Natural killer cell treated with Interleukin-12 subunit alpha and Interleukin-12 subunit beta and Interleukin-15 and Interleukin-18, amount 100 ng/mL, for 72 hours (primary cell): ENCODE measurements around the gene SLC46A1. TPM values are rescaled to one million over a fixed set of nuclear protein-coding genes. Genes with fewer than 3 reads are reported as not detected.

ENCODE experiments used
- ATAC-seq, 2 donors: fragments of 150-1000 bp; cut with Tn5 transposase in 1 of 2; sonication (Bioruptor Pico), chemical (Tn5 transposase) in 1 of 2; 2 replicates each; pipeline ENCODE4 v1.10.0; 2021
- DNase-seq: peaks from one replicate; pipeline ENCODE4 v3.0.0; 2022; ENCODE audit warnings: low spot score
- H3K27ac Mint-ChIP-seq, 2 donors: 1 replicate in 1 of 2; 2 replicates in 1 of 2; pipeline ENCODE4 v1.8.0; 2022; ENCODE audit warnings: mixed read lengths in 2 of 2, mild to moderate bottlenecking in 1 of 2, moderate library complexity in 1 of 2
- H3K27me3 Mint-ChIP-seq, 2 donors: 1 replicate in 1 of 2; 2 replicates in 1 of 2; pipeline ENCODE4 v1.8.0; 2022; ENCODE audit warnings: mixed read lengths in 2 of 2
- H3K36me3 Mint-ChIP-seq: one replicate; pipeline ENCODE4 v1.8.0; 2022; ENCODE audit warnings: mixed read lengths
- H3K4me1 Mint-ChIP-seq, 2 donors: 1 replicate in 1 of 2; 2 replicates in 1 of 2; pipeline ENCODE4 v1.8.0; 2022; ENCODE audit warnings: low read depth in 2 of 2, mixed read lengths in 2 of 2, mild to moderate bottlenecking in 1 of 2
- H3K4me3 Mint-ChIP-seq: one replicate; pipeline ENCODE4 v1.8.0; 2022; ENCODE audit warnings: mixed read lengths
- H3K9me3 Mint-ChIP-seq: 2 replicates; pipeline ENCODE4 v1.8.0; 2022; ENCODE audit warnings: mixed read lengths
- total RNA-seq, 2 donors: library from RNA; stranded (reverse); gene quantifications; one replicate each; pipeline ENCODE4 v1.2.3, GENCODE V29; 2022

SLC46A1 gene
- total RNA-seq, 2 donors from 2014 or later, result 3.2 to 8.1 TPM

DNA sequence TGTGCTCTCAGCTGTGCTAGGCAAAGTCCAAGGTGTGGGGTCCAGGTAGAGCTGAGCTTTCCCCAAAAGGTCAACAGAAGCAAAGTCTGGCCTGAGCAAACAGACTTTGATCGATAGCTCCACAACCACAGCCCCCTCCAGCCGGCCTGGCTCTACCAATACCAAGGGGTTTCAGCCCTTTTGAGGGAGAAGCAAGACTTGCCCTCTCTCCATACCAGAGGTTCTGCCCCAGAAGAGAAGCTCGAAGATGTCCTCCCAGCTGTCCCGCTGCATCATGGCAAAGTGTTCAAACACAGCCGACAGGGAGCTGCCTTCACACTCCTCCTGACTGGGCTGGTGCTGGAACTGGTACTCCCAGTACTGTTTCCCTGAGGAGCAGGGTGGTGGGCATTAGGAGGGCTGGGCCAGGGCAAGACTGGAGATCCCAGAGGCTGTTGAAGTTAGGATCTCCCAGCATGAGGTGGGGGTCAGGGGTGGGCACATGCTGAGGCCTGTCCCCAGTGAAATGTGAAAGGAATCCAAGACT, 37.6 kb downstream of the SLC46A1 start:
- Mint-ChIP-seq H3K4me1 (peaks cover 8 to 11% of the 10 kb centered on the region in 2 donors), H3K36me3 (no peaks in the 10 kb centered on the region), H3K27ac (no peak overlapping the region), H3K27me3 (no peaks in the 10 kb centered on the region), H3K4me3 (no peak overlapping the region), H3K9me3 (no peaks in the 10 kb centered on the region)
- no peak for ATAC-seq
- DNase-seq, result no peak

DNA sequence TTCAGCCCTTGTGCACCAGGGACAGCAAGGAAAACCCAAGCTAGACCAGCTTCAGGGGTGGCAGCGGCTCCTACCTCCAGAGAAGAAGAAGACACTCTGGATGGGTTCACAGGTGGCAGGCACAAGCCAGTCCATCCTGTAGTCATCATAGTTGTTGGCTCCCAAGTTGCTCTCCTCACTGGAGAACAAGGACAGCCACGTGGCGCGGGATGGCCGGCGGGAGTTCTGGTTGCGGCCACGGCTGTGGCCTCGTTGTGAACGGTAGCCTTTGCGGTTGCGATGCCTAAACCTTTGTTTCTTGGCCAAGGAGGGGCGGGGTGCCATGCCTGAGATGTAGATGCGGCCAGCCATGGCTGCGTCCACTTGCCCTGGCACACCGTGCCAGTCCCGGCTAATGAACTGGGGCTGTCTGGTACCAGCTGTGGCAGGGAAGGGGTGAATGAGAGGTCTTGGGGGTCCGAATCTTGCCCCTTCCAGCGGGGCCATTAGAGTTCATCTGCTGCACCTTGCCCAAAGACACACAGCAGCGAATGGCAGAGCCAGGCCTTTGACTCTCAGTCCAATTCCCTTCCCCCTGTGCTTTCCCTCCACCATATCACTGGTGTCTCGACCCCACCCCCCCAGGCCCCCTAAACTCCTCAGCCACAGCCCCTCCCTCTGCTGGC, 38.2 kb downstream of the SLC46A1 start:
- H3K36me3 Mint-ChIP-seq, result no peaks in the 10 kb centered on the region
- peaks cover 2 to 7% of the 10 kb centered on the region in 2 donors for H3K4me1 Mint-ChIP-seq
- no peak overlapping the region for H3K27ac Mint-ChIP-seq
- DNase-seq (no peak), ATAC-seq (no peak)
- H3K27me3 Mint-ChIP-seq, result no peaks in the 10 kb centered on the region
- no peaks in the 10 kb centered on the region for H3K9me3 Mint-ChIP-seq
- H3K4me3 Mint-ChIP-seq, result no peak overlapping the region

DNA sequence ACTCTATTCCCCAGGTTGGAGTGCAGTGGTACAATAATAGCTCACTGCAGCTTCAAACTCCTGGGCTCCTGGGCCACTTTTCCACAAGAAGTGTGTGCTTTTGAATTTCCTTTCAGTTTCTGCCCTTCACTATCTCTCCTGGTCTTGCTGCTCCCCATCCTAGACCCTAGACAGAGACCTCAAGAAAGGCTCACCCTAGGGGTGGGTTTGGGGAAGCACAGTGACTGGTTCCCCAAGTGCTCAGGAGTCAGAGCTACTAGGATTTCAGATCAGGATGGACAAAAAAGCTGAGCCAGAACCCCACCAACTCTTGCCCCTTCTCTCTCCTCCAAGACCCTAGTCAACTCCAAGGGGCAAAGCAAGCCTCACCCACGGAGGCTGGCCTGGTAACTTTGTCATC, 39.4 kb downstream of the SLC46A1 start:
- no peaks in the 10 kb centered on the region for H3K27me3 Mint-ChIP-seq
- no peak overlapping the region for H3K27ac Mint-ChIP-seq
- ATAC-seq (no peak), DNase-seq (no peak)
- H3K9me3 Mint-ChIP-seq, result no peaks in the 10 kb centered on the region
- no peaks in the 10 kb centered on the region for H3K36me3 Mint-ChIP-seq
- H3K4me1 Mint-ChIP-seq, result peaks cover 0 to 5% of the 10 kb centered on the region in 2 donors
- H3K4me3 Mint-ChIP-seq, result no peak overlapping the region

DNA sequence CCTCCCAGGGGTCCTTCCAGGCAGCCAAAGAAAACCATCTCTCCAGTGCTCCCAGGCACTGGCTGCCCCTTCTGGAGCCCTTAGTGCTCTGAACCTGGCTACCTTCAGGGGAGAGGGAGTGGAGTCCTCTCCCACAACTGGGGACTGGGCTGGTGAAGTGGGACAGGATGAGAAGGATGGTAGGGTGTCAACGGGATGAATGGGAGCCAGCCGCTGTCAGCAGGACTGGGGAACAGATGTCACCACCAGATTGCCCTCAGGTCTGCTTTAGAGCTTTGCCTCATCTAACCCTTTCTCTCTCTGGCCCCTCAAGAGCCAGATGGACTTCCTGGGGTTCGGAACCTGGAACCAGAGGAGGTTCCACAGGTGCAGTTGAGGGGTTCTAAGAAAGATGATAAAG, 40.5 kb downstream of the SLC46A1 start:
- Mint-ChIP-seq H3K9me3 (no peaks in the 10 kb centered on the region), H3K27ac (no peak overlapping the region), H3K27me3 (no peaks in the 10 kb centered on the region), H3K4me1 (peaks cover 0 to 1% of the 10 kb centered on the region in 2 donors), H3K36me3 (peaks cover 2% of the 10 kb centered on the region), H3K4me3 (no peak overlapping the region)
- no peak for DNase-seq
- ATAC-seq, result no peak

DNA sequence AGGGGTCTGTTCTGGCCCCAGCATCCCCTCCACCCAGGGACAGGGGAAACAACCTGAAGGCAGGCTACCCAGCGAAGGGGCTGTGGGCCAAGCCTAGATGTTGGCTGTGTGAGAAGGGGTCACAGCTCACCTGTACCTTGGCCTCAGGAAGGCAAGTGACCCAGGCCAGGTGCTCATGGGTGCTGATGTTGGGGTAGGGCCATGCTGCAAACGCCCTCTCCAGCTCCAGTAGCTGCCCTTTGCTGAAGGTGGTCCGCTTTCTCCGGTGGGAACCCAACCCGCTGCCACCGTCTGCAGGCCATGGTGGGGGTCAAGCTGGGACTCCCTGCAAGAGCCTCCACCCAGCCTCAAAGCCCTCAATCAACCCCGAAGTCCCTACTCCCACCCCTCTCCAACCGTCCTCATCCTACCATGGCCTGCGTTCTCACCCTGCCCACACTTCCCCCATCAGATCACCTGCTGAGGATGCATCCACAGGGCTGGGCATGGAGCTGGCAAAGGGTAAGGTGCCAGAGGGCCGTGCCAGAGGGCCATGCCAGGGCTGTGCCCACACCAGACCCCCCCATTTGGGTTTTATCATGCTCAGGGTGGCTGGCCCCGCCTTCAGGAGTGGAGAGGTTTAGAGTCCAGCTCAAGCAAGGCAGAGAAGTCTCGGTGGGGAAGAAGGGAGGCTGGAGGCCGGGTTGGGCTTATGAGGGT, 41.2 kb downstream of the SLC46A1 start, which contains the start of gene SEBOX:
Gene SEBOX (minus strand): TSS at position 535 of the 699 bp plus-strand sequence. CDS start 48 bp downstream, at position 487.
- H3K4me1 Mint-ChIP-seq, result no peaks in the 10 kb centered on the region
- H3K27ac Mint-ChIP-seq, result no peak within 1 kb of the TSS
- H3K27me3 Mint-ChIP-seq, result no peaks in the 10 kb centered on the region
- H3K4me3 Mint-ChIP-seq, result no peak within 1 kb of the TSS
- no peak for DNase-seq
- ATAC-seq, result no peak
- no peaks in the 10 kb centered on the region for H3K9me3 Mint-ChIP-seq
- peaks cover 4% of the 10 kb centered on the region for H3K36me3 Mint-ChIP-seq

DNA sequence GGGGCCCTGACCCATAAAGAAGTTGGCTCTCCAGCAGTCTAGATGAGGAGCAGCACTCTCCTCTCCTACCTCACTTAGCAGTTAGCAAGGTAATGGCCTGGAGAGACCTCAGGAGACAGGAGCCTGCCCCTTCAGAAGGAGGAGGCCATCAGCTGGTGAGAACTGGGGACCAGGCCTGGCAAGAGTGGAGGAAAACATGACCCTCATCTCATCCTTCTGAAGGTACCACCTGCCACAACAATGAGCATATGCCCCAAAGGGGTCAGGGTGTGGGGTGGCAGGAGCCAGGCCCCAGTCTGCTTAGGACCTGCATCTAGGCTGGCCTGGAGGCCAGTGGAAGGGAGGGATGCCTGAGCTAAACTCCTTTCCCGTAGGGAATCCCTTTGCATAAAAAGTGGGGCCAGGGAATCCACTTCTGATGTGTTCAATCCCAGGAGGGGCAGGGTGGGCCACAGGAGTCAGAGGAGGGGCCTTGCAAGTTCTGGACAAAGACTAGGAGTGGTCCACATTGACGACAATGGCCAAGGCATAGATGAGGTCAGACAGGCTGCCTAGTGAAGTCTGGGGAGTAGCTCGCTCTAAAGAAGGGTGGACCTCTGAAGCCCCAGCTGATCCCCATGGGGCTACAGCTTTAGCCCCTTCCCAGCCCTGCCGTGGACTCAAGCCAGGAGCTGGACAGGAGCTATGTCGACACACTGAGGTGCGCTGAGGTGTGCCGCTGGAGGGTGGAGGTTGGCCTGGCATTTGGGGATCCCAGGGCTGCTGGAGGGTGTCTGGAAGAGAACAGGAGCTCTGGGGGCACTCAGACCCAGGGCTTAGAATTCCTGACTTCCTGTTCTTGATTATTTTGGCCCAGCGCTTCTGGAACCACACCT, 42.0 kb downstream of the SLC46A1 start:
- no peak overlapping the region for H3K4me3 Mint-ChIP-seq

DNA sequence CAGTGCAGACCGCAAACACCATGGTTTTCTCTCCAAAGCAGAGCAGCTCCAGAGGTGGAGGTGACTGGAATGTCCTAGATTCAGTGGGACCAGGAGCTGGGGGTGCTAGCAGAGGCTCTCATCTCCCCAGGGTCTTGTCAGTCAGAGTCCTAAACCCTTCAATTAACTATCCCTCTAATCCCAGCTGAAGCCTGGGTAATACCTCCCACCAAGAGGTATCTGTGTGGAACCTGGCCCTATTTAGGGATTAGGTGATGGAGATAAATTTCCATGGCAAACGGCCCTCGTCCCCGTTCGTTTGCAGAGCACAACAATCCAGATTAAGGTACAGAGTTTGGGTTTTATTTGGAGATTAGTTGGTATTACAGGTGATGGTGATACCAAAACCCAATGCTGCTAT, 42.8 kb downstream of the SLC46A1 start:
- Mint-ChIP-seq H3K36me3 (peaks cover 4% of the 10 kb centered on the region), H3K4me1 (peaks cover 4 to 5% of the 10 kb centered on the region in 2 donors)

More for the DNA sequence above, 42.0 kb downstream of the SLC46A1 start:
- no peaks in the 10 kb centered on the region for H3K4me1 Mint-ChIP-seq
- no peaks in the 10 kb centered on the region for H3K27me3 Mint-ChIP-seq
- ATAC-seq (no peak), DNase-seq (no peak)
- no peaks in the 10 kb centered on the region for H3K9me3 Mint-ChIP-seq
- peaks cover 4% of the 10 kb centered on the region for H3K36me3 Mint-ChIP-seq
- H3K27ac Mint-ChIP-seq, result no peak overlapping the region

DNA sequence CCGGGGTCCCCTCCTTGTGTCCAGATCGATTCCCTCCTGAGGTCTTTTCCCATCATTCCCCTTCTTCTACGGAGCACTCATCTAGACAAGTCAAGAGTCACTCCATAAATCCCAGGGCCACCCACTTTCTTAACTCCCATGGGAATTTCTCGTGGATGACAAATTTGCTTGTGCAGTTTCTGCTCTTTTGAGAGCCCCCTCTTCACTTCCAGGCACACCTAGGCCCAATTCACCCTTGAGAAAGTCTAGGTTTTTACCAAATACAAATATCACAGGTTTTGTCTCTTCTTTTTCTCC, 48.2 kb downstream of the SLC46A1 start:
- ATAC-seq (no peak), DNase-seq (no peak)
- no peaks in the 10 kb centered on the region for H3K9me3 Mint-ChIP-seq
- H3K27me3 Mint-ChIP-seq, result no peaks in the 10 kb centered on the region
- peak overlapping the region; percentile 86 to 99 for H3K27ac Mint-ChIP-seq
- H3K36me3 Mint-ChIP-seq, result peaks cover 4% of the 10 kb centered on the region
- peak overlapping the region; percentile 90 for H3K4me3 Mint-ChIP-seq
- peaks cover 25 to 26% of the 10 kb centered on the region in 2 donors for H3K4me1 Mint-ChIP-seq

More for the DNA sequence above, 42.8 kb downstream of the SLC46A1 start:
- Mint-ChIP-seq H3K27ac (no peak overlapping the region), H3K4me3 (no peak overlapping the region), H3K27me3 (no peaks in the 10 kb centered on the region), H3K9me3 (no peaks in the 10 kb centered on the region)
- ATAC-seq, result no peak
- DNase-seq, result no peak

DNA sequence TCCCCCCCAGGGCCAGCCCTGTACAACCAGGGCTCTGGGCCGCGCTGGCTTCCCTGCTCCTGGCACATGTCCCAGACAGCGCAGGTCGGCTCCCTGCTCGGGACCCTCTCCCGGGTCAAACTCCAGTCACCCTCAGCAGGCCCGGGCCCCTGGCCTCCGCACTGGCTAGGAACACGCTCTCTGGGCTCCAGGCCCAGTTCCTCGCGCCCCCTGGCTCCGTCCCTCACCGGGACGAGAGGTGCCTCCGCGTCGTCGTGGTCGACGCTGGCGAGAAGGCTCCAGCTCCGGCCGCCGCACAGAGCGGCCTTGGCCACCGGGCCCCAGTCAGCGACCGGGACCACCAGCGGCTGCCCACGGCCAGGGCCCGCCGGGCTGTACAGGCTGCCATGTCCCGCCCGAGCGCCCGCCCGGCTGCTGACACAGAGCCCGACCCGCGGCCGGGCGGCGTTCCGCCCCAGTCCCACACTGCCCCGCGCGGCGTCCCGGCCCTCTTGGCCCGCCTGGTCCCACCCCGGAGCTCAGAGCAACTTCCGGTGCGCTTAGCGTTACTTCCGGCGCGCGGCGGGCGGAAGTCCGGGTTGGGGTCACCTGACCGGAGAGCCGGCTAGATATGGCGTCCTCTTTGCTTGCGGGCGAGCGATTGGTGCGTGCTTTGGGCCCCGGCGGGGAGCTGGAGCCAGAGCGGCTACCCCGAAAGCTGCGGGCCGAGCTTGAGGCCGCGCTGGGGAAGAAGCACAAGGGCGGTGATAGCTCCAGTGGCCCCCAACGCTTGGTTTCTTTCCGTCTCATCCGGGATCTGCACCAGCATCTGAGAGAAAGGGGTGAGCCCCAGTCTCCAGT, 48.7 kb downstream of the SLC46A1 start, which contains the start of gene POLDIP2:
Gene POLDIP2 (minus strand): TSS at position 467 of the 840 bp plus-strand sequence. CDS start 79 bp downstream, at position 388.
- Mint-ChIP-seq H3K27me3 (no peaks in the 10 kb centered on the region), H3K27ac (peak within 1 kb of the TSS; percentile 86 to 99), H3K4me1 (peaks cover 25 to 26% of the 10 kb centered on the region in 2 donors), H3K36me3 (peaks cover 4% of the 10 kb centered on the region), H3K9me3 (no peaks in the 10 kb centered on the region), H3K4me3 (peak within 1 kb of the TSS; percentile 90)
- peak; percentile 97 for DNase-seq
- ATAC-seq, result peak; percentile 100

DNA sequence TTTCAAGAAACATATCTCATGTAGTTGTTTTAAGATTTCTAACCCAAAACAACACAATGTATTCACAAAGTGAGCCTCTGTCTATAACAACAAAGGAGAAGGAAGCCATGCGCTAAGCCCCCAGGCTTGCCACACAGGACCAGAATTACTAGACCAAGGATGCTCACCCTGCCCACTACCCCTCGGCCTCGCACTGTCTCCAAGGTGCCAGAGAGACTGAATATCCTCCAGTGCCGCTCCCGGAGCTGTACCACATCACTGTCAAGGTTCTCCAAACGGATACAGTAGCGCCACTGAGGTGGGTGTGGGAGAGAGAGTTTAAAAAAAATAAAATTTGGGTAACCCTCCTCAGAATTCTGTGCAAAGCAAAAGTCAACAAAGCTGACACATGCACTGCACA, 55.7 kb downstream of the SLC46A1 start:
- no peak for DNase-seq
- no peak overlapping the region for H3K27ac Mint-ChIP-seq
- H3K9me3 Mint-ChIP-seq, result no peaks in the 10 kb centered on the region
- peaks cover 0 to 4% of the 10 kb centered on the region in 2 donors for H3K4me1 Mint-ChIP-seq
- ATAC-seq, result no peak
- no peaks in the 10 kb centered on the region for H3K27me3 Mint-ChIP-seq
- no peak overlapping the region for H3K4me3 Mint-ChIP-seq
- H3K36me3 Mint-ChIP-seq, result peaks cover 18% of the 10 kb centered on the region

DNA sequence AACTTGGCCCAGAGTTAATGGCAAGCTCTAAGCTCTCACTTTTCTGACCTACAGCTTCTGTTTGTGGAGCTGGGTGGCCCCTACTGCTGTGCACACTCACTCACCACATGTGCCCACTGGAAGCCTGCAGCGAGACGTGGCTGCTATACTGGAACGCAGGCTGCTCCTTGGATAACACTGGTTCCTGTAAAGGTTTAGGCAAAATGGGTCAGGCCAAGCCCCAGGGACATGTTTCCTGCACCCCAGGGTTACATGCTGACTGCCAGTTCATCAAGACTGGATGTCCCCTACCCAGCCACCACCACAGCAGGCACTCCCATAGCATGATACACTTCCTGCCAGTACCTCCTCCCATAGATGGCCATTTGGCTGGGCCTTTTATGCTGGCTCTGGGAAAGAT, 57.0 kb downstream of the SLC46A1 start:
- DNase-seq (no peak), ATAC-seq (no peak)
- Mint-ChIP-seq H3K4me3 (no peak overlapping the region), H3K27me3 (no peaks in the 10 kb centered on the region), H3K27ac (no peak overlapping the region), H3K36me3 (peaks cover 18% of the 10 kb centered on the region), H3K4me1 (no peaks in the 10 kb centered on the region), H3K9me3 (no peaks in the 10 kb centered on the region)

DNA sequence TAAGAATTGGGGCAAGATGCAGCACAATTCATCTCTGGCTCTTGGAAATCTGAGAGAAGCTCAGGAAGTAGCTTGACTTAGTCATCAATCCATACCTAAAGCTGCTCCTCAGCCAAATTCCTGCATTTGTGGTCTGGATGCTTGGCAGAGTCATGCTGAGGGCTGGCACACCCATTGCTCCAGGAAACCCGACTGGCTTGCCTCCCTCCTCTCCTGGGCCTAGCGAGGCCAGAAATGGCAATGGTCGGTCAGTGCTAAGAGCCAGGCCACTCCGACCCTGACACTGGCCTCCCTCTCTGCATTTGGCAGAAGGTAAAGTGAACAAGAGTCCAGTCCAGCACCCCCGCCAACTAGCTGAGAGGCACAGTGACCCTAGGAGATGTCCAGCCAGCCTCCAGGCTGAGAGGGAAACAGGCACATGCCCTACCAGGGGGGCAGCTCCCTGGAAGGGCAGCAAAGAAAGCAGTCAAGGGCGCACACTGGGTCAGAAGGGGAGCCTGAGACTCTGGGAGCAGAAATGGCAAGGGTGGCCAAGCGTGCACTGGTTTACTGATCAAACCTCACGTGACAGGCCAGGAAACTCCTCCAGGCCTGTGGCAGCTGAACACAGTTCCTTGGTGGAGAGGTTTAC, 58.6 kb downstream of the SLC46A1 start:
- ATAC-seq, result no peak
- no peaks in the 10 kb centered on the region for H3K9me3 Mint-ChIP-seq
- H3K36me3 Mint-ChIP-seq, result peaks cover 18% of the 10 kb centered on the region
- no peak overlapping the region for H3K4me3 Mint-ChIP-seq
- no peak overlapping the region for H3K27ac Mint-ChIP-seq
- H3K27me3 Mint-ChIP-seq, result no peaks in the 10 kb centered on the region
- peak; percentile 32 for DNase-seq
- no peaks in the 10 kb centered on the region for H3K4me1 Mint-ChIP-seq
